ENCODE data around the gene TATDN3. TPM values are rescaled to one million over a fixed set of nuclear protein-coding genes. Genes with fewer than 3 reads are reported as not detected.

TATDN3 gene
- total RNA-seq, 1 experiment from 2014 or later, result 17.3 TPM

DNA sequence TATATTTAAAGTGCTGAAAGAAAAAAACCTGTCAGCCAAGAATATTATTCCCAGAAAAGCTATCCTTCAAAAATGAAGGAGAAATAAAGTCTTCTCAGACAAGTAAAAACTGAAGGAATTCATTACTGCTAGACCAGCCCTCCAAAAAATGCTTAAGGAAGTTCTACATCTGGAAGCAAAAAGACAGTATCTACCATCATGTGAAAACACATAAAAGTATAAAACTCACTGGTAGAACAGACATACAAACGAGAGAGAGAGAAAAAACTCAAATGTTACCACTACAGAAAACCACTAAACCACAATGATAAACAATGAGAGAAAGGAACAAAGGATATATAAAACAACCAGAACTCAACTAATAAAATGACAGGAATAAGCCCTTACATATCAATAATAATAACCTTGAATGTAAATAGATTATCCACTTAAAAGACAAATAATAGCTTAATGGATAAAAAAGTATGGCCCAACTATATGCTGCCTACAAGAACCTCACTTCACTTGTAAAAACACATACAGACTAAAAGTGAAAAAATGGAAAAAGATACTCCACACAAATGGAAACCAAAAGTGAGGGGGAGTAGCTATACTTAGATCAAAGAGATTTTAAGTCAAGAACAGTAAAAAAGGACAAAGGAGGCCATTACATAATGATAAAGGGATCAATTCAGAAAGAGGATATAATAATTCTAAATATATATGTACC lies 22.1 kb upstream of the TATDN3 start:
- Histone ChIP-seq H3K27me3 (replicated peaks; ENCODE audit: insufficient read depth, low read depth, low read length, poor library complexity) (no peaks in the 10 kb centered on the region), H3K27ac (ENCODE audit: low read depth, low read length, poor library complexity, severe bottlenecking) (no peak overlapping the region), H3K9me3 (ENCODE audit: low read depth, low read length, poor library complexity, severe bottlenecking) (peaks cover 14% of the 10 kb centered on the region), H3K4me1 (ENCODE audit: insufficient read depth, low read length, poor library complexity, severe bottlenecking) (no peaks in the 10 kb centered on the region), H3K36me3 (ENCODE audit: insufficient read depth, low read length, poor library complexity, severe bottlenecking) (peaks cover 14% of the 10 kb centered on the region), H3K4me3 (ENCODE audit: low read depth, low read length, poor library complexity, severe bottlenecking) (no peak overlapping the region)
- no peak for DNase-seq (ENCODE audit: low spot score)
- POLR2A ChIA-PET (ENCODE audit: low non-redundant PET), result no interaction called here
- BruUV-seq (replicated peaks), result no TSS peak
- intact Hi-C loops (cut with micrococcal nuclease; ENCODE audit: unreplicated experiment), result no loop called here
- CTCF ChIA-PET, result no interaction called here
- TF ChIP-seq EZH2 (IDR thresholded peaks at IDR 0.05; ENCODE audit: borderline replicate concordance, low read depth, low read length, poor library complexity, severe bottlenecking) (no peak), CTCF (conservative IDR thresholded peaks at IDR 0.05; ENCODE audit: low read depth, low read length) (no peak)

- Histone ChIP-seq H3K27ac (ENCODE audit: low read depth, low read length, poor library complexity, severe bottlenecking) (no peak overlapping the region), H3K9me3 (ENCODE audit: low read depth, low read length, poor library complexity, severe bottlenecking) (peaks cover 14% of the 10 kb centered on the region), H3K36me3 (ENCODE audit: insufficient read depth, low read length, poor library complexity, severe bottlenecking) (peaks cover 14% of the 10 kb centered on the region), H3K27me3 (replicated peaks; ENCODE audit: insufficient read depth, low read depth, low read length, poor library complexity) (no peaks in the 10 kb centered on the region), H3K4me1 (ENCODE audit: insufficient read depth, low read length, poor library complexity, severe bottlenecking) (no peaks in the 10 kb centered on the region), H3K4me3 (ENCODE audit: low read depth, low read length, poor library complexity, severe bottlenecking) (no peak overlapping the region)
- TF ChIP-seq CTCF (conservative IDR thresholded peaks at IDR 0.05; ENCODE audit: low read depth, low read length) (no peak), EZH2 (IDR thresholded peaks at IDR 0.05; ENCODE audit: borderline replicate concordance, low read depth, low read length, poor library complexity, severe bottlenecking) (no peak)
- POLR2A ChIA-PET (ENCODE audit: low non-redundant PET), result no interaction called here
- BruUV-seq (replicated peaks), result no TSS peak
- intact Hi-C loops (cut with micrococcal nuclease; ENCODE audit: unreplicated experiment), result no loop called here
- no peak for DNase-seq (ENCODE audit: low spot score)
- CTCF ChIA-PET, result no interaction called here
Measured at GRCh38 chr1:212771341-212771740, 20.4 kb upstream of the TATDN3 start.

- POLR2A ChIA-PET (ENCODE audit: low non-redundant PET), result no interaction called here
- no peak for DNase-seq (ENCODE audit: low spot score)
- peaks cover 14% of the 10 kb centered on the region for H3K9me3 ChIP-seq (ENCODE audit: low read depth, low read length, poor library complexity, severe bottlenecking)
- no peak for TF ChIP-seq EZH2 (IDR thresholded peaks at IDR 0.05; ENCODE audit: borderline replicate concordance, low read depth, low read length, poor library complexity, severe bottlenecking)
- TF ChIP-seq CTCF (conservative IDR thresholded peaks at IDR 0.05; ENCODE audit: low read depth, low read length), result no peak
- intact Hi-C loops (cut with micrococcal nuclease; ENCODE audit: unreplicated experiment), result no loop called here
- no peaks in the 10 kb centered on the region for H3K27me3 ChIP-seq (replicated peaks; ENCODE audit: insufficient read depth, low read depth, low read length, poor library complexity)
- H3K36me3 ChIP-seq (ENCODE audit: insufficient read depth, low read length, poor library complexity, severe bottlenecking), result peaks cover 17% of the 10 kb centered on the region
- H3K27ac ChIP-seq (ENCODE audit: low read depth, low read length, poor library complexity, severe bottlenecking), result no peak overlapping the region
- no peaks in the 10 kb centered on the region for H3K4me1 ChIP-seq (ENCODE audit: insufficient read depth, low read length, poor library complexity, severe bottlenecking)
- no peak overlapping the region for H3K4me3 ChIP-seq (ENCODE audit: low read depth, low read length, poor library complexity, severe bottlenecking)
- CTCF ChIA-PET, result no interaction called here
- BruUV-seq (replicated peaks), result no TSS peak
Measured at GRCh38 chr1:212773011-212773410, 18.7 kb upstream of the TATDN3 start.

Measured in A673 (cell line).